Peyer's patch (tissue), 4 donors: ENCODE measurements around the gene DPP7. TPM values are rescaled to one million over a fixed set of nuclear protein-coding genes. Genes with fewer than 3 reads are reported as not detected.
A peak's percentile ranks its signal among the peaks of the same experiment; 100 is the strongest.

Source experiments
- DNase-seq, 3 donors: peaks; one replicate each; pipeline ENCODE4 v3.0.0-alpha.2; 2017 to 2019
- H3K27ac ChIP-seq, 4 donors: fragments of 200-600 bp; sonication (generic); one replicate each; pipeline ENCODE4 v1.5.1; 2016 to 2019
- H3K27me3 ChIP-seq, 2 donors: fragments of 200-600 bp; sonication (generic); one replicate each; pipeline ENCODE4 v1.5.1; 2019
- H3K36me3 ChIP-seq, 3 donors: fragments of 200-600 bp; sonication (generic); one replicate each; pipeline ENCODE4 v1.5.1; 2016 to 2019
- H3K4me1 ChIP-seq, 4 donors: fragments of 200-600 bp; sonication (generic); one replicate each; pipeline ENCODE4 v1.5.1; 2016 to 2019
- H3K4me3 ChIP-seq, 4 donors: fragments of 200-600 bp; sonication (generic); 1 replicate in 3 of 4; 2 replicates in 1 of 4; pipeline ENCODE4 v1.5.1; 2016 to 2019; ENCODE audit warnings: mild to moderate bottlenecking in 1 of 4
- H3K9me3 ChIP-seq, 4 donors: fragments of 200-600 bp; sonication (generic); one replicate each; pipeline ENCODE4 v1.5.1; 2016 to 2019; ENCODE audit warnings: mild to moderate bottlenecking in 1 of 4
- POLR2A ChIP-seq, 2 donors: fragments of 450-650 bp; IDR thresholded peaks; one replicate each; pipeline ENCODE4 v1.5.1; 2017; ENCODE audit warnings: antibody characterized with exemption in 2 of 2, mild to moderate bottlenecking in 2 of 2, moderate library complexity in 2 of 2
- total RNA-seq, 4 donors: library from RNA; depleted of rRNA; stranded (reverse); fragments of >200 nt; gene quantifications; one replicate each; pipeline ENCODE4 v1.1.0, GENCODE V29; 2016
- TF ChIP-seq, protein P1 (sequence below), 6 experiments: fragments of 450-650 bp in 4 of 6; fragments of 200-600 bp in 2 of 6; sonication (generic) in 1 of 6; IDR thresholded peaks; one replicate each; pipeline ENCODE4 v1.5.1; 2017 to 2019; ENCODE audit warnings: antibody characterized with exemption in 6 of 6, mild to moderate bottlenecking in 3 of 6, moderate library complexity in 1 of 6

Gene DPP7
- total RNA-seq, 4 donors from 2014 or later = 44.7 to 177 (median 76.7) TPM

DNA sequence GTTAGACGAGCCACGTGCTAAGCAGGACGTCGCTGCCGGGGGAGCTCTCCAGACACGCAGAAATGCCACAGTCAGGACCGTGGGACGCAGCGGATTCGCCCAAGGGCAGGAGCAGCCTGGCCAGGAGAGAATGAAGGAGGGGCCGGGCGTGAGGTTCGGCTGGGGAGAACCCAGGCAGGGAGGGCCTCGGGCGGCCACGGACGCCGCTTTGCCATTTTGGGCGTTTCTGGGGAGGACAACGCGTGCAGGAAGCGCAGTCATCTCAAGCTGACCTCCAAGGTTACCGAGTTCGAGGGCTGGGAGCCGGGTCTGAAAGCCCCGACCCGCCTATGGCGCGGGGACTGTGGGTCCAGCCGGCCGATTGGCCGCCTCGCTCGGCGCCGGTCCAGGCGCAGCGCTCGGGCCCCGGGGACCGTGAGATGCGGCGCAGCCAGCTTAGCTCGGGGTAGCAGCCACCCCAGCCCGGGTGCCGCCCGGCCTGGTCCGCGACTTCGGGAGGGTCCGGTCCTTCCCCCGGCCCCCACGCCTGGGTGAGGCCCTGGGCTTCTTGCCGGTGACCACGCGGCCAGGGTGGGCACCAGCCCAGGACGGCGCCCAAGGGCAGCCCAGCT lies 28.5 kb downstream of the DPP7 start:
- Histone ChIP-seq H3K27me3 (no peaks in the 10 kb centered on the region), H3K27ac (peak overlapping the region; percentile 91 to 96 (median 95)), H3K36me3 (no peaks in the 10 kb centered on the region)

DNA sequence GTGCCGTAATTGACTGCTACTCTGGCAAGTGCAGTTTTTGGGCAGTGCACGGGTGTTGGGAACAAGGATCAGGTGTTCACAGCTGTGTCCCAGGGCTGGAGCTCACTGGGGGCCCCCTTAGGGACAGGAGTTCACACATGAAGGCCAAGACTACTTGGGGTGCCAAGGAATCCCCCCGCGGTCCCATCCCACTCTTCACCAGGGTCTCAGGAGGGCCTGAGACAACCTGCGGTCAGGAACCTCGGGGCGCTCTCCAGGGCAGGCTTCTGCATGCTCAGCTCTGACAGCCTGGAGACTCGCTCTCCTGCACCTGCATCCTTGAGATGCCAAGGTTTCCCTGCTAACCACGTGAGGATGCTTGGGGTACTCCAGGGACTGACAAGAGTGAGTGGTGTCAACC lies 30.0 kb downstream of the DPP7 start:
- H3K4me1 ChIP-seq = peaks cover 4 to 30% (median 9%) of the 10 kb centered on the region in 4 donors
- TF ChIP-seq, protein P1, sequence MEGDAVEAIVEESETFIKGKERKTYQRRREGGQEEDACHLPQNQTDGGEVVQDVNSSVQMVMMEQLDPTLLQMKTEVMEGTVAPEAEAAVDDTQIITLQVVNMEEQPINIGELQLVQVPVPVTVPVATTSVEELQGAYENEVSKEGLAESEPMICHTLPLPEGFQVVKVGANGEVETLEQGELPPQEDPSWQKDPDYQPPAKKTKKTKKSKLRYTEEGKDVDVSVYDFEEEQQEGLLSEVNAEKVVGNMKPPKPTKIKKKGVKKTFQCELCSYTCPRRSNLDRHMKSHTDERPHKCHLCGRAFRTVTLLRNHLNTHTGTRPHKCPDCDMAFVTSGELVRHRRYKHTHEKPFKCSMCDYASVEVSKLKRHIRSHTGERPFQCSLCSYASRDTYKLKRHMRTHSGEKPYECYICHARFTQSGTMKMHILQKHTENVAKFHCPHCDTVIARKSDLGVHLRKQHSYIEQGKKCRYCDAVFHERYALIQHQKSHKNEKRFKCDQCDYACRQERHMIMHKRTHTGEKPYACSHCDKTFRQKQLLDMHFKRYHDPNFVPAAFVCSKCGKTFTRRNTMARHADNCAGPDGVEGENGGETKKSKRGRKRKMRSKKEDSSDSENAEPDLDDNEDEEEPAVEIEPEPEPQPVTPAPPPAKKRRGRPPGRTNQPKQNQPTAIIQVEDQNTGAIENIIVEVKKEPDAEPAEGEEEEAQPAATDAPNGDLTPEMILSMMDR (IDR thresholded peaks at IDR 0.05) = no peak
- no peak for TF ChIP-seq POLR2A (IDR thresholded peaks at IDR 0.05)
- H3K27ac ChIP-seq = no peak overlapping the region
- H3K36me3 ChIP-seq = peaks cover 0 to 13% (median 0%) of the 10 kb centered on the region in 3 donors
- no peak overlapping the region for H3K4me3 ChIP-seq
- DNase-seq = no peak
- no peaks in the 10 kb centered on the region for H3K27me3 ChIP-seq
- no peaks in the 10 kb centered on the region for H3K9me3 ChIP-seq

More for the DNA sequence above, 28.5 kb downstream of the DPP7 start:
- DNase-seq = peak; percentile 42 to 74 (median 64)
- TF ChIP-seq, protein P1 (IDR thresholded peaks at IDR 0.05) = no peak
- TF ChIP-seq POLR2A (IDR thresholded peaks at IDR 0.05) = no peak
- Histone ChIP-seq H3K9me3 (no peaks in the 10 kb centered on the region), H3K4me1 (peaks cover 4 to 28% (median 9%) of the 10 kb centered on the region in 4 donors), H3K4me3 (peak overlapping the region; percentile 65 to 88 (median 86))

DNA sequence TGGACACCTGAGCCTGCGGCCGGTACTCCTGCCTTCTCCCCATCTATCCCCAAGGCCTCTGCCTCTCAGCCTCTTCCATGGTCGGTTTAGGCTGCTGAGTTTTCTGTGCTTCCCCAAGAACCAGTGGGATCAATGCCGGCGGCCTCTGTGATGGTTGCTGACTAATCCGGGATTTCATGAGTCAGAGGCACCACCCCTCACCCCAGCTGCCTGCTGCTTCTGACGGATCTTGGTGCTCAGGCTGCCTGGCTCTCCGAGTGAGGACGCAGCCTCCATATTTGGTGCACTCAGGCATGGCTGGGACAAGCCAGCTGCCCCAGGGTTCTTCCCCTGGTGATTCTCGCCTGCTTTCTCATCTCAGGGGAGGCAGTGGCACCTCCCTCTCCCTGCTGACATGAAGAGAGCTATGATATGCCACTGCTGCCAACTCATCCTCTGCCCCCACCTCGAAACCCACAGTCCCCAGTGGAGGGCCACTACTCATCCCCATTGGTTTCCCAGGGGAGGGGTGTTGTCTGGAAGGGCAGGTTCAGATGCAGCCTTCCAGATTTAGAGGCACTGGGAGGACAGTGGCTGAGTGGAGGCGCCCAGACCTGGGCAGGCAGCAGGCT lies 31.0 kb downstream of the DPP7 start:
- Histone ChIP-seq H3K36me3 (peaks cover 0 to 19% (median 0%) of the 10 kb centered on the region in 3 donors), H3K4me1 (peaks cover 5 to 41% (median 13%) of the 10 kb centered on the region in 4 donors), H3K4me3 (no peak overlapping the region), H3K27ac (peak overlapping the region; percentile 1 to 46 (median 23)), H3K27me3 (no peaks in the 10 kb centered on the region), H3K9me3 (no peaks in the 10 kb centered on the region)
- peak in 1 of 3 donors; percentile 81 for DNase-seq
- no peak for TF ChIP-seq POLR2A (IDR thresholded peaks at IDR 0.05)
- TF ChIP-seq, protein P1 (IDR thresholded peaks at IDR 0.05) = no peak

DNA sequence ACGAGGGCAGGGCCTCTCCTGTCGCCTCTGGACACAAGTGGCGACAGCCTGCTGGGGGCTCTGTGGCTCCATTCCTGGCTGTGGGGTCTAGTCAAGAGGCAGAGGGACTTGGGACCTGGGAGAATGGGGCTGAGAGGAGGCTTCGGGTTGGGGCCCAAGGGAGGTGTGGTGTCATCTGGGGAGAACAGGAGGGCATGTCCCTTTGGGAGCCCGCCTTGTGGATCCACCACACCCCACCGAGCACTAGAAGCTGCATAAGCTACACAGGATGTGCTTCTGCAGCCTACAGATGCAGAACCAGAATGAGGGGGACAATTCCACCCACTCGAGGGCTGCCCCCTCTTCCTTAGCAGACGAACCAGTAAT lies 31.6 kb downstream of the DPP7 start:
- Histone ChIP-seq H3K9me3 (no peaks in the 10 kb centered on the region), H3K4me1 (peaks cover 8 to 43% (median 17%) of the 10 kb centered on the region in 4 donors), H3K36me3 (peaks cover 0 to 19% (median 0%) of the 10 kb centered on the region in 3 donors), H3K27me3 (no peaks in the 10 kb centered on the region), H3K4me3 (no peak overlapping the region), H3K27ac (peak overlapping the region in 3 of 4 donors; percentile 17 to 46 (median 23))
- TF ChIP-seq POLR2A (IDR thresholded peaks at IDR 0.05) = no peak
- TF ChIP-seq, protein P1 (IDR thresholded peaks at IDR 0.05) = no peak
- no peak for DNase-seq

DNA sequence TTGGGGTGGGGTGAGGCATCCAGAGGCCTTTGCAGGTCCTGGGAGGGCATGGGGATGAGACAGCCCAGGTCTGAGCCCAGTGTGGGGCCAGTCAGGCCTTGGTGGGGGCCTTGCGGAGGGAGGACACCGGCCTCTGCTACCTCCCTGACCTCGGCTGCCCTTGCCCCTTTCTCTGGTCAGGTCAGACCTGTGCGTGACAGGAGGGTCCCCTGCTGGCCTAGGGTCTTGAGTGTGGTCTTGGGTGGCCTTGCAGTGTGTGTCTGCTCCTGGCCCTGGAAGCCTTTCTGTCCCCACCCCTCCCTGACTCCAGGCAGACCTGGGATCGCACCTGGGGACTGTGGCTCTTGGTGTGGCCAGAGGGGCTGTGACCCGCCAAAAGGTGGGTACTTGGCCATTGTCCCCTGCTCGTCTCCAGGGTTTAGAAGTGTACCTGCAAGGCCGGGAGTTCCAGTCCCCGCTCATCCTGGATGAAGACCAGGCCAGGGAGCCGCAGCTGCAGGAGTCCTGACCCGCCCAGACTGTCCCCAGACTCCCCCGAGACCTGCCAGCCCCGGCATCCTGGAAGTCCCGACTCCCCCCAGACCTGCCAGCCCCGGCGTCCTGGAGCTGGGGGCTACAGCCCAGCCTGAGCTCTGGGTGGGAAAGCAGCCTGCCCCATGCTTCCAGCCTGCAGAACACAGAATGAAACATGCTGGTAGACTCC lies 32.2 kb downstream of the DPP7 start:
- DNase-seq = no peak
- Histone ChIP-seq H3K4me1 (peaks cover 8 to 41% (median 15%) of the 10 kb centered on the region in 4 donors), H3K9me3 (no peaks in the 10 kb centered on the region), H3K27me3 (no peaks in the 10 kb centered on the region), H3K36me3 (peaks cover 0 to 19% (median 0%) of the 10 kb centered on the region in 3 donors), H3K4me3 (no peak overlapping the region), H3K27ac (no peak overlapping the region)
- TF ChIP-seq POLR2A (IDR thresholded peaks at IDR 0.05) = no peak
- TF ChIP-seq, protein P1 (IDR thresholded peaks at IDR 0.05) = no peak
